ENCODE results near the gene ZFYVE28.

ZFYVE28 gene

GRCh38 chr4:2333356-2333841, 85.0 kb downstream of the ZFYVE28 start:
- no peaks in the 10 kb centered on the region for H3K36me3 ChIP-seq (ENCODE audit: insufficient read depth, low read depth, low read length)
- no peak overlapping the region for H3K4me3 ChIP-seq (ENCODE audit: low read length)
- H3K4me1 ChIP-seq (ENCODE audit: insufficient read depth, low read length), result no peaks in the 10 kb centered on the region
- H3K27ac ChIP-seq (ENCODE audit: low read length), result no peak overlapping the region
- H3K9me3 ChIP-seq (ENCODE audit: insufficient read depth, low read depth, low read length), result no peaks in the 10 kb centered on the region
- no peak overlapping the region for H3K9ac ChIP-seq (ENCODE audit: low read depth, low read length)
- no peaks in the 10 kb centered on the region for H3K27me3 ChIP-seq (ENCODE audit: insufficient read depth, low read length)

- Histone ChIP-seq H3K9me3 (ENCODE audit: insufficient read depth, low read depth, low read length) (peaks cover 2% of the 10 kb centered on the region; the same call in 1 of the 2 replicates), H3K36me3 (ENCODE audit: insufficient read depth, low read depth, low read length) (no peaks in the 10 kb centered on the region), H3K4me3 (ENCODE audit: low read length) (no peak overlapping the region), H3K27ac (ENCODE audit: low read length) (no peak overlapping the region), H3K4me1 (ENCODE audit: insufficient read depth, low read length) (no peaks in the 10 kb centered on the region), H3K27me3 (ENCODE audit: insufficient read depth, low read length) (no peaks in the 10 kb centered on the region), H3K9ac (ENCODE audit: low read depth, low read length) (no peak overlapping the region)
These were observed 85.5 kb downstream of the ZFYVE28 start for GRCh38 chr4:2332976-2333319.

GRCh38 chr4:2332201-2332975, 86.1 kb downstream of the ZFYVE28 start:
- Histone ChIP-seq H3K4me1 (ENCODE audit: insufficient read depth, low read length) (no peaks in the 10 kb centered on the region), H3K9me3 (ENCODE audit: insufficient read depth, low read depth, low read length) (peaks cover 6% of the 10 kb centered on the region; the same call in 1 of the 2 replicates), H3K36me3 (ENCODE audit: insufficient read depth, low read depth, low read length) (no peaks in the 10 kb centered on the region), H3K9ac (ENCODE audit: low read depth, low read length) (no peak overlapping the region), H3K27ac (ENCODE audit: low read length) (no peak overlapping the region), H3K4me3 (ENCODE audit: low read length) (no peak overlapping the region), H3K27me3 (ENCODE audit: insufficient read depth, low read length) (no peaks in the 10 kb centered on the region)

GRCh38 chr4:2331519-2332200, 86.8 kb downstream of the ZFYVE28 start:
- Histone ChIP-seq H3K36me3 (ENCODE audit: insufficient read depth, low read depth, low read length) (no peaks in the 10 kb centered on the region), H3K4me1 (ENCODE audit: insufficient read depth, low read length) (no peaks in the 10 kb centered on the region), H3K9me3 (ENCODE audit: insufficient read depth, low read depth, low read length) (peaks cover 6% of the 10 kb centered on the region; the same call in 1 of the 2 replicates), H3K9ac (ENCODE audit: low read depth, low read length) (no peak overlapping the region), H3K27me3 (ENCODE audit: insufficient read depth, low read length) (no peaks in the 10 kb centered on the region), H3K27ac (ENCODE audit: low read length) (no peak overlapping the region), H3K4me3 (ENCODE audit: low read length) (no peak overlapping the region)

DNA sequence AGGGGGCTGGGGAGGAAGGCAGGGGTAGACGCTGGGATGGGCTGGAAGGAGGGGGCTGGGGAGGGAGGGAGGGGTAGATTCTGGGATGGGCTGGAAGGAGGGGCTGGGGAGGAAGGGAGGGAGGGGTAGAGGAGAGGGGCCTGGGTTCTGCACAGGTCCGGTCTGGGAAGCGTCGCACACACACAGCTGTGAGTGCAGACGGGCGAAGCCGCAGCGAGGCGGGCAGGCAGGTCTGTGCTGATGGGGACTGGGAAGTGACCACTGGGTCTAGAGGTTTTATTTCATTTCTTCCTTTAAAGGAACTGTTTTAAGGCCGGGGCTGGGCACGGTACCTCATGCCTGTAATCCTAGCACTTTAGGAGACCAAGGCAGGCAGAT, 87.4 kb downstream of the ZFYVE28 start:
- Histone ChIP-seq H3K4me3 (ENCODE audit: low read length) (no peak overlapping the region), H3K27ac (ENCODE audit: low read length) (no peak overlapping the region), H3K27me3 (ENCODE audit: insufficient read depth, low read length) (no peaks in the 10 kb centered on the region)

GRCh38 chr4:2330091-2331042, 88.1 kb downstream of the ZFYVE28 start:
- no peak overlapping the region for H3K4me3 ChIP-seq (ENCODE audit: low read length)
- no peaks in the 10 kb centered on the region for H3K36me3 ChIP-seq (ENCODE audit: insufficient read depth, low read depth, low read length)
- peaks cover 6% of the 10 kb centered on the region; the same call in 1 of the 2 replicates for H3K9me3 ChIP-seq (ENCODE audit: insufficient read depth, low read depth, low read length)
- no peak overlapping the region for H3K9ac ChIP-seq (ENCODE audit: low read depth, low read length)
- no peak overlapping the region for H3K27ac ChIP-seq (ENCODE audit: low read length)
- no peaks in the 10 kb centered on the region for H3K4me1 ChIP-seq (ENCODE audit: insufficient read depth, low read length)
- no peaks in the 10 kb centered on the region for H3K27me3 ChIP-seq (ENCODE audit: insufficient read depth, low read length)

More for the DNA sequence above, 87.4 kb downstream of the ZFYVE28 start:
- no peaks in the 10 kb centered on the region for H3K36me3 ChIP-seq (ENCODE audit: insufficient read depth, low read depth, low read length)
- H3K4me1 ChIP-seq (ENCODE audit: insufficient read depth, low read length), result no peaks in the 10 kb centered on the region
- no peak overlapping the region for H3K9ac ChIP-seq (ENCODE audit: low read depth, low read length)
- H3K9me3 ChIP-seq (ENCODE audit: insufficient read depth, low read depth, low read length), result peaks cover 6% of the 10 kb centered on the region; the same call in 1 of the 2 replicates

DNA sequence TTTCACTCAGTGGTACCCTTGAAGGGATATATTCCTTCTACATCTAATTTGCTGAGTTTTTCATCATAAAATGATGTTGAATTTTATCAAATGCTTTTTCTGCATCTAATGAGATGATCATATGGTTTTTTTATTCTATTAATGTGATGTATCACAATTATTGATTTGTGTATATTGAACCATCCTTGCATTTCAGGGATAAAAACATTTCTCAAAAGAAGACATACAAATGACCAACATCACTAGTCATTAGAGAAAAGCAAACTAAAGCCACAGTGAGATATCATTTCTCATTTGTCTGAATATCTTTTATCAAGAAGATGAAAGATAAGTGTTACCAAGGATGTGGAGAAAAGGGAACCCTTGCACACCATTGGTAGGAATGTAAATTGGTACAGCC, 90.9 kb downstream of the ZFYVE28 start:
- Histone ChIP-seq H3K9me3 (ENCODE audit: insufficient read depth, low read depth, low read length) (peaks cover 6% of the 10 kb centered on the region; the same call in 1 of the 2 replicates), H3K27me3 (ENCODE audit: insufficient read depth, low read length) (no peaks in the 10 kb centered on the region), H3K36me3 (ENCODE audit: insufficient read depth, low read depth, low read length) (no peaks in the 10 kb centered on the region), H3K4me1 (ENCODE audit: insufficient read depth, low read length) (no peaks in the 10 kb centered on the region), H3K4me3 (ENCODE audit: low read length) (no peak overlapping the region), H3K9ac (ENCODE audit: low read depth, low read length) (no peak overlapping the region), H3K27ac (ENCODE audit: low read length) (no peak overlapping the region)

- Histone ChIP-seq H3K36me3 (ENCODE audit: insufficient read depth, low read depth, low read length) (no peaks in the 10 kb centered on the region), H3K9me3 (ENCODE audit: insufficient read depth, low read depth, low read length) (peaks cover 6% of the 10 kb centered on the region; the same call in 1 of the 2 replicates), H3K4me1 (ENCODE audit: insufficient read depth, low read length) (no peaks in the 10 kb centered on the region), H3K27ac (ENCODE audit: low read length) (no peak overlapping the region), H3K27me3 (ENCODE audit: insufficient read depth, low read length) (no peaks in the 10 kb centered on the region), H3K4me3 (ENCODE audit: low read length) (no peak overlapping the region), H3K9ac (ENCODE audit: low read depth, low read length) (no peak overlapping the region)
These were observed 93.6 kb downstream of the ZFYVE28 start for GRCh38 chr4:2324891-2325290.

- Histone ChIP-seq H3K27me3 (ENCODE audit: insufficient read depth, low read length) (no peaks in the 10 kb centered on the region), H3K4me1 (ENCODE audit: insufficient read depth, low read length) (no peaks in the 10 kb centered on the region), H3K27ac (ENCODE audit: low read length) (no peak overlapping the region)
These were observed 95.6 kb downstream of the ZFYVE28 start for GRCh38 chr4:2322841-2323240.

GRCh38 chr4:2322227-2322626, 96.2 kb downstream of the ZFYVE28 start:
- Histone ChIP-seq H3K27me3 (ENCODE audit: insufficient read depth, low read length) (no peaks in the 10 kb centered on the region), H3K4me3 (ENCODE audit: low read length) (no peak overlapping the region), H3K4me1 (ENCODE audit: insufficient read depth, low read length) (no peaks in the 10 kb centered on the region)

More at GRCh38 chr4:2322841-2323240, 95.6 kb downstream of the ZFYVE28 start:
- Histone ChIP-seq H3K36me3 (ENCODE audit: insufficient read depth, low read depth, low read length) (no peaks in the 10 kb centered on the region), H3K9me3 (ENCODE audit: insufficient read depth, low read depth, low read length) (peaks cover 3% of the 10 kb centered on the region; the same call in 1 of the 2 replicates), H3K9ac (ENCODE audit: low read depth, low read length) (no peak overlapping the region), H3K4me3 (ENCODE audit: low read length) (no peak overlapping the region)

More at GRCh38 chr4:2322227-2322626, 96.2 kb downstream of the ZFYVE28 start:
- Histone ChIP-seq H3K9me3 (ENCODE audit: insufficient read depth, low read depth, low read length) (no peaks in the 10 kb centered on the region), H3K27ac (ENCODE audit: low read length) (no peak overlapping the region), H3K9ac (ENCODE audit: low read depth, low read length) (no peak overlapping the region), H3K36me3 (ENCODE audit: insufficient read depth, low read depth, low read length) (no peaks in the 10 kb centered on the region)
